Measurements from ENCODE around the gene EPHB1. TPM values are rescaled to one million over a fixed set of nuclear protein-coding genes. Genes with fewer than 3 reads are reported as not detected.

The EPHB1 gene
- polyA plus RNA-seq, 1 of the 3 experiments (the other 2 are of a cell fraction), result 1.2 TPM

GRCh38 chr3:134749174-134749573 lies 45.9 kb upstream of the EPHB1 start:
- no peaks in the 10 kb centered on the region for H3K9me2 ChIP-seq
- no peaks in the 10 kb centered on the region for H3K27me3 ChIP-seq (ENCODE audit: insufficient read depth)
- H3K4me3 ChIP-seq (ENCODE audit: low read depth in 2 of 2, low read length in 1 of 2), result no peak overlapping the region
- no peak for TF ChIP-seq EP300 (IDR thresholded peaks at IDR 0.05; ENCODE audit: borderline replicate concordance in 1 of 2, low read depth in 1 of 2, low read length in 1 of 2)
- no peak for TF ChIP-seq REST (IDR thresholded peaks at IDR 0.05; ENCODE audit: low read depth, low read length)
- no peak for TF ChIP-seq MEF2A (IDR thresholded peaks at IDR 0.05; ENCODE audit: borderline replicate concordance, low read depth)
- no peak for TF ChIP-seq JUND (IDR thresholded peaks at IDR 0.05)
- TF ChIP-seq RXRA (IDR thresholded peaks at IDR 0.05; ENCODE audit: borderline replicate concordance, low read depth), result no peak
- no peak for TF ChIP-seq RAD21 (IDR thresholded peaks at IDR 0.05; ENCODE audit: low read length)
- no peak for TF ChIP-seq IRF3 (IDR thresholded peaks at IDR 0.05; ENCODE audit: low read depth, low read length)
- TF ChIP-seq SMC3 (IDR thresholded peaks at IDR 0.05; ENCODE audit: low read depth, low read length), result no peak
- no peak for TF ChIP-seq MXI1 (IDR thresholded peaks at IDR 0.05; ENCODE audit: low read depth, low read length)
- H3K9me3 ChIP-seq, result no peaks in the 10 kb centered on the region
- H3K36me3 ChIP-seq (replicated peaks in 1 of 2; ENCODE audit: control insufficient read depth in 1 of 2, insufficient read depth in 2 of 2, low read length in 1 of 2), result no peaks in the 10 kb centered on the region
- no peak overlapping the region for H3K9ac ChIP-seq
- H2AFZ ChIP-seq (ENCODE audit: low read depth), result no peak overlapping the region
- WGBS (ENCODE audit: low lambda C conversion rate), result 79% methylated on average over 2 of the region's 2 CpGs
- no peak overlapping the region for H3K27ac ChIP-seq (ENCODE audit: low read depth in 2 of 2, low read length in 1 of 2)
- CTCF ChIA-PET, result interaction anchor here (2.1 kb wide), 1 partner anchor 148 kb away, joined by 8 read pairs; no protein-coding TSS in a partner anchor
- no peaks in the 10 kb centered on the region for H4K20me1 ChIP-seq (ENCODE audit: insufficient read depth)
- H3F3A ChIP-seq (replicated peaks; ENCODE audit: insufficient read depth), result no peaks in the 10 kb centered on the region
- no peaks in the 10 kb centered on the region for H3K79me2 ChIP-seq (ENCODE audit: insufficient read depth)
- peaks cover 0 to 16% of the 10 kb centered on the region in 2 experiments; a peak in 2 of 4 replicates for H3K4me1 ChIP-seq (ENCODE audit: control insufficient read depth in 1 of 2, insufficient read depth in 2 of 2, low read depth in 1 of 2, low read length in 1 of 2)
- DNase-seq, result no peak
- H3K4me2 ChIP-seq, result no peak overlapping the region
- POLR2A ChIA-PET, result no interaction called here

GRCh38 chr3:134749802-134750553 lies 45.1 kb upstream of the EPHB1 start:
- H3K27me3 ChIP-seq (ENCODE audit: insufficient read depth), result no peaks in the 10 kb centered on the region
- H3K4me1 ChIP-seq (ENCODE audit: control insufficient read depth in 1 of 2, insufficient read depth in 2 of 2, low read depth in 1 of 2, low read length in 1 of 2), result peaks cover 0 to 16% of the 10 kb centered on the region in 2 experiments; a peak in 2 of 4 replicates
- no peaks in the 10 kb centered on the region for H3K79me2 ChIP-seq (ENCODE audit: insufficient read depth)
- H3K4me3 ChIP-seq (ENCODE audit: low read depth in 2 of 2, low read length in 1 of 2), result no peak overlapping the region
- H3K4me2 ChIP-seq, result no peak overlapping the region
- no peaks in the 10 kb centered on the region for H3K36me3 ChIP-seq (replicated peaks in 1 of 2; ENCODE audit: control insufficient read depth in 1 of 2, insufficient read depth in 2 of 2, low read length in 1 of 2)
- ChIA-PET POLR2A (no interaction called here), CTCF (interaction anchor here (2.1 kb wide), 1 partner anchor 149 kb away, joined by 8 read pairs; no protein-coding TSS in a partner anchor)
- no peak for DNase-seq
- no peak overlapping the region for H2AFZ ChIP-seq (ENCODE audit: low read depth)
- WGBS (ENCODE audit: low lambda C conversion rate), result 85% methylated on average over 6 of the region's 7 CpGs
- H3F3A ChIP-seq (replicated peaks; ENCODE audit: insufficient read depth), result no peaks in the 10 kb centered on the region
- no peaks in the 10 kb centered on the region for H3K9me2 ChIP-seq
- H3K9me3 ChIP-seq, result no peaks in the 10 kb centered on the region
- no peak overlapping the region for H3K27ac ChIP-seq (ENCODE audit: low read depth in 2 of 2, low read length in 1 of 2)
- no peak overlapping the region for H3K9ac ChIP-seq
- no peaks in the 10 kb centered on the region for H4K20me1 ChIP-seq (ENCODE audit: insufficient read depth)
- TF ChIP-seq TEAD4 (IDR thresholded peaks at IDR 0.05; ENCODE audit: borderline replicate concordance, insufficient read depth), result no peak
- TF ChIP-seq NFIC (IDR thresholded peaks at IDR 0.05; ENCODE audit: borderline replicate concordance), result no peak
- TF ChIP-seq TCF12 (IDR thresholded peaks at IDR 0.05), result no peak
- no peak for TF ChIP-seq SIN3A (IDR thresholded peaks at IDR 0.05; ENCODE audit: borderline replicate concordance, low read depth, low read length)
- TF ChIP-seq POLR2AphosphoS5 (IDR thresholded peaks at IDR 0.05; ENCODE audit: low read depth, low read length), result no peak
- TF ChIP-seq RXRA (IDR thresholded peaks at IDR 0.05; ENCODE audit: borderline replicate concordance, low read depth), result no peak
- TF ChIP-seq CTCF (IDR thresholded peaks at IDR 0.05), result no peak
- no peak for TF ChIP-seq YY1 (IDR thresholded peaks at IDR 0.05; ENCODE audit: low read depth)
- no peak for TF ChIP-seq EZH2phosphoT487 (IDR thresholded peaks at IDR 0.05; ENCODE audit: borderline replicate concordance, low read depth)
- no peak for TF ChIP-seq GATA2 (CRISPR knock-in tag; IDR thresholded peaks at IDR 0.05)
- TF ChIP-seq RCOR1 (IDR thresholded peaks at IDR 0.05; ENCODE audit: low read length), result no peak
- TF ChIP-seq IRF3 (IDR thresholded peaks at IDR 0.05; ENCODE audit: low read depth, low read length), result no peak
- TF ChIP-seq CHD2 (IDR thresholded peaks at IDR 0.05; ENCODE audit: low read length, partially characterized antibody), result no peak
